Astrocyte (in vitro differentiated cells and primary cell): Measurements from ENCODE around the gene CELF3.

Experiments
- EZH2 ChIP-seq: IDR thresholded peaks from 2 replicates; pipeline ENCODE4 v1.6.1; 2012; ENCODE audit warnings: mild to moderate bottlenecking, low read length, inconsistent platforms; ENCODE audit not compliant: insufficient read depth
- TF ChIP-seq, protein P1 (sequence below): IDR thresholded peaks from 2 replicates; pipeline ENCODE4 v1.5.1; 2011; ENCODE audit warnings: low read depth, mild to moderate bottlenecking, inconsistent platforms, low read length, moderate library complexity; ENCODE audit not compliant: insufficient read depth

DNA sequence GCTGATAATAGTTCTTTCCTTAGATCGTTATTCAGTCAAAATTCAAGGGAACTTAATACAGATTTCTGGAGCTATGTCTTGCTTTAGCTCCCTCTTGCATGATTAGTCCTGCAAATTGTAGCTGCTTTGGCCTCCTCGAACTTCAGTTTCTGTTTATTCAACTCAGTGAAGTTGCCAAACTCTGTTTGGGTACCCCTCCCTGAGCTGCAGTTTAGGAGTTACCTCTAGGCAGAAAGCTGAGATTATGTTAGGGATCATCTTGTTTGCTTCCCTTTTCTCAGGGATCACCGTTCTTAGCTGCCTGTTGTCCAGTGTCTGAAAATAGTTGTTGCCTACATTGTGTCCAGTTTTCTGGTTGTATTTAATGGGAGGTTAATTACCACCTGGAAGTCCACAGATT lies 61.2 kb downstream of the CELF3 start:
- TF ChIP-seq, protein P1, sequence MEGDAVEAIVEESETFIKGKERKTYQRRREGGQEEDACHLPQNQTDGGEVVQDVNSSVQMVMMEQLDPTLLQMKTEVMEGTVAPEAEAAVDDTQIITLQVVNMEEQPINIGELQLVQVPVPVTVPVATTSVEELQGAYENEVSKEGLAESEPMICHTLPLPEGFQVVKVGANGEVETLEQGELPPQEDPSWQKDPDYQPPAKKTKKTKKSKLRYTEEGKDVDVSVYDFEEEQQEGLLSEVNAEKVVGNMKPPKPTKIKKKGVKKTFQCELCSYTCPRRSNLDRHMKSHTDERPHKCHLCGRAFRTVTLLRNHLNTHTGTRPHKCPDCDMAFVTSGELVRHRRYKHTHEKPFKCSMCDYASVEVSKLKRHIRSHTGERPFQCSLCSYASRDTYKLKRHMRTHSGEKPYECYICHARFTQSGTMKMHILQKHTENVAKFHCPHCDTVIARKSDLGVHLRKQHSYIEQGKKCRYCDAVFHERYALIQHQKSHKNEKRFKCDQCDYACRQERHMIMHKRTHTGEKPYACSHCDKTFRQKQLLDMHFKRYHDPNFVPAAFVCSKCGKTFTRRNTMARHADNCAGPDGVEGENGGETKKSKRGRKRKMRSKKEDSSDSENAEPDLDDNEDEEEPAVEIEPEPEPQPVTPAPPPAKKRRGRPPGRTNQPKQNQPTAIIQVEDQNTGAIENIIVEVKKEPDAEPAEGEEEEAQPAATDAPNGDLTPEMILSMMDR: no peak
- no peak for TF ChIP-seq EZH2
